Uterus (tissue), 4 donors: ENCODE data around the gene LMAN1L. TPM values are rescaled to one million over a fixed set of nuclear protein-coding genes. Genes with fewer than 3 reads are reported as not detected.

Experiments used
- DNase-seq, 2 donors: peaks; one replicate each; pipeline ENCODE4 v3.0.0-alpha.2; 2019 to 2020
- H3K27ac ChIP-seq, 2 donors: fragments of 200-600 bp; sonication (generic); 1 replicate in 1 of 2; 2 replicates in 1 of 2; pipeline ENCODE4 v1.5.1; 2016 to 2018
- H3K27me3 ChIP-seq, 2 donors: fragments of 200-600 bp; sonication (generic); one replicate each; pipeline ENCODE4 v1.5.1; 2018 to 2019; ENCODE audit warnings: control low read depth in 1 of 2
- H3K36me3 ChIP-seq, 2 donors: fragments of 200-600 bp; sonication (generic); one replicate each; pipeline ENCODE4 v1.5.1; 2019; ENCODE audit warnings: control low read depth in 1 of 2
- H3K4me1 ChIP-seq, 2 donors: fragments of 200-600 bp; sonication (generic); one replicate each; pipeline ENCODE4 v1.5.1; 2018 to 2019; ENCODE audit warnings: control low read depth in 1 of 2
- H3K4me3 ChIP-seq, 2 donors: fragments of 200-600 bp; sonication (generic); 1 replicate in 1 of 2; 2 replicates in 1 of 2; pipeline ENCODE4 v1.5.1; 2018 to 2019; ENCODE audit warnings: mild to moderate bottlenecking in 1 of 2
- H3K9me3 ChIP-seq, 2 donors: fragments of 200-600 bp; sonication (generic); one replicate each; pipeline ENCODE4 v1.5.1; 2019; ENCODE audit warnings: control low read depth in 1 of 2
- CTCF ChIP-seq, 4 experiments: fragments of 200-600 bp in 2 of 4; fragments of 450-650 bp in 2 of 4; sonication (generic) in 2 of 4; IDR thresholded peaks; one replicate each; pipeline ENCODE4 v1.5.1; 2016 to 2019; ENCODE audit warnings: antibody characterized with exemption in 4 of 4, mild to moderate bottlenecking in 2 of 4, moderate library complexity in 1 of 4
- POLR2A ChIP-seq, 2 donors: fragments of 450-650 bp; IDR thresholded peaks; one replicate each; pipeline ENCODE4 v1.6.1; 2016; ENCODE audit warnings: antibody characterized with exemption in 2 of 2, mild to moderate bottlenecking in 1 of 2, moderate library complexity in 1 of 2
- intact Hi-C: fragments of 100-400 bp; cut with DNase I; formaldehyde crosslinking; loops from one replicate; pipeline ENCODE4 v1.15.1; 2023; ENCODE audit warnings: low total_unique reads
- total RNA-seq, 4 donors: library from RNA; depleted of rRNA in 3 of 4; stranded (reverse); fragments of >200 nt in 3 of 4; gene quantifications; one replicate each; pipeline versions ENCODE4 v1.1.0 to v1.2.4, GENCODE V29; 2014 to 2023
- donor health status: DM: yes; HTN: yes; CAD: no.

LMAN1L gene
- total RNA-seq, 4 donors from 2014 or later, result 1.5 TPM; not detected in 3

GRCh38 chr15:74777769-74778598, 34.7 kb upstream of the LMAN1L start:
- H3K4me3 ChIP-seq, result no peak overlapping the region
- no peak overlapping the region for H3K27ac ChIP-seq
- no peak for DNase-seq
- no peaks in the 10 kb centered on the region for H3K27me3 ChIP-seq
- H3K36me3 ChIP-seq, result no peaks in the 10 kb centered on the region
- TF ChIP-seq CTCF (IDR thresholded peaks at IDR 0.05), result no peak
- H3K4me1 ChIP-seq, result peaks cover 3 to 9% of the 10 kb centered on the region in 2 donors
- H3K9me3 ChIP-seq, result no peaks in the 10 kb centered on the region
- intact Hi-C loops, result loop anchor here (10.0 kb wide), 1 partner anchor 427 kb away; the partner anchor contains the start of gene C15orf39

- Histone ChIP-seq H3K4me1 (peaks cover 3 to 12% of the 10 kb centered on the region in 2 donors), H3K4me3 (no peak overlapping the region), H3K27me3 (no peaks in the 10 kb centered on the region), H3K9me3 (no peaks in the 10 kb centered on the region), H3K27ac (no peak overlapping the region), H3K36me3 (no peaks in the 10 kb centered on the region)
- no peak for DNase-seq
- intact Hi-C loops, result loop anchor here (10.0 kb wide), 1 partner anchor 426 kb away; the partner anchor contains the start of gene C15orf39
- no peak for TF ChIP-seq POLR2A (IDR thresholded peaks at IDR 0.05)
- TF ChIP-seq CTCF (IDR thresholded peaks at IDR 0.05), result no peak
Measured at GRCh38 chr15:74778599-74778970, 34.0 kb upstream of the LMAN1L start.

GRCh38 chr15:74779162-74779648, 33.4 kb upstream of the LMAN1L start:
- TF ChIP-seq CTCF (IDR thresholded peaks at IDR 0.05) (no peak), POLR2A (IDR thresholded peaks at IDR 0.05) (no peak)
- Histone ChIP-seq H3K9me3 (no peaks in the 10 kb centered on the region), H3K4me3 (no peak overlapping the region), H3K4me1 (peaks cover 3 to 15% of the 10 kb centered on the region in 2 donors), H3K27me3 (no peaks in the 10 kb centered on the region), H3K27ac (no peak overlapping the region), H3K36me3 (no peaks in the 10 kb centered on the region)
- intact Hi-C loops, result loop anchor here (10.0 kb wide), 1 partner anchor 426 kb away; the partner anchor contains the start of gene C15orf39
- DNase-seq, result no peak

- intact Hi-C loops, result no loop called here
- TF ChIP-seq CTCF (IDR thresholded peaks at IDR 0.05) (no peak), POLR2A (IDR thresholded peaks at IDR 0.05) (no peak)
- Histone ChIP-seq H3K4me3 (no peak overlapping the region), H3K4me1 (peaks cover 3 to 15% of the 10 kb centered on the region in 2 donors), H3K27me3 (no peaks in the 10 kb centered on the region), H3K27ac (peak overlapping the region in 1 of 2 donors; percentile 89), H3K36me3 (no peaks in the 10 kb centered on the region), H3K9me3 (no peaks in the 10 kb centered on the region)
- no peak for DNase-seq
Measured at GRCh38 chr15:74780523-74781430, 31.9 kb upstream of the LMAN1L start.
